22Rv1 (cell line): ENCODE results near the gene AIFM2.

Source experiments
- CTCF ChIP-seq: fragments of 450-650 bp; IDR thresholded peaks from 2 replicates; pipeline ENCODE4 v1.5.1; 2017; ENCODE audit warnings: mild to moderate bottlenecking
- ZFX ChIP-seq: fragments of 450-650 bp; IDR thresholded peaks from 2 replicates; pipeline ENCODE4 v1.6.1; 2017; ENCODE audit warnings: antibody characterized with exemption, borderline replicate concordance

DNA sequence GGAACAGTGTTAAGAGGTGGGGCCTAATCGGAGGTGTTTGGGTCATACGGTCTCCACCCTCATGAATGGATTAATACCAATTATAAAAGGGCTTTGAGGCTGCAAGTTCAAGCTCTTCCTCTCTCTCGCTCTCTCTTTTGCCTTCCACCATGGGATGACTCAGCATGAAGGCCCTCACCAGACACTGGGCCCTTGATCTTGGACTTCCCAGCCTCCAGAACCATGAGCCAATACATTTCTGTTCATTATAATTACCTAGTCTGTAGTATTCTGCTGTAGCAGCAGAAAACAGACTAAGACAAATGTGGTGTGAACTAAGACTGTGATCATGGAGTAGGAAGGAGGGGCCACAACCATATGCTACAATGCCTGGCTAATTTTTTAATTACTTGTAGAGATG, 7.7 kb downstream of the AIFM2 start:
- TF ChIP-seq CTCF (no peak), ZFX (no peak)
